SK-N-SH treated with all-trans-retinoic acid at 6 μM for 48 hours (cell line): ENCODE data around the gene VOPP1.
"Not testable (repeated sequence)": the region's sequence is repeated elsewhere in the genome, so short reads cannot be mapped to it uniquely, and the experiment has no call there.

Experiments used
- ATAC-seq: fragments of 200-7000 bp; cut with Tn5 transposase; 3 replicates; pipeline ENCODE4 v1.9.1; 2020; ENCODE audit warnings: mild to moderate bottlenecking, moderate library complexity
- ARNTL ChIP-seq: fragments of 450-650 bp; formaldehyde crosslinking; IDR thresholded peaks from 2 replicates; pipeline ENCODE4 v1.5.0; 2020; ENCODE audit warnings: low read depth, mild to moderate bottlenecking, moderate library complexity, borderline replicate concordance
- BACH2 ChIP-seq: fragments of 250-450 bp; sonication (Bioruptor Pico); IDR thresholded peaks from 2 replicates; pipeline ENCODE4 v1.9.0; 2021; ENCODE audit warnings: mild to moderate bottlenecking, borderline replicate concordance
- CSDC2 ChIP-seq: fragments of 250-450 bp; sonication (Bioruptor Pico); IDR thresholded peaks from 2 replicates; pipeline ENCODE4 v1.5.0; 2020; ENCODE audit warnings: mild to moderate bottlenecking, moderate library complexity
- ISL1 ChIP-seq: fragments of 250-450 bp; sonication (Bioruptor Pico); IDR thresholded peaks from 2 replicates; pipeline ENCODE4 v2.1.2; 2022; ENCODE audit warnings: mild to moderate bottlenecking, moderate library complexity
- OSR1 ChIP-seq: fragments of 250-450 bp; sonication (Bioruptor Pico); IDR thresholded peaks from 2 replicates; pipeline ENCODE4 v1.8.0; 2022; ENCODE audit warnings: moderate library complexity, mild to moderate bottlenecking, inconsistent platforms
- PPARA ChIP-seq: fragments of 250-450 bp; sonication (Bioruptor Pico); IDR thresholded peaks from 2 replicates; pipeline ENCODE4 v1.5.0; 2020; ENCODE audit warnings: mild to moderate bottlenecking, borderline replicate concordance
- RARB ChIP-seq: fragments of 250-450 bp; sonication (Bioruptor Pico); IDR thresholded peaks from 2 replicates; pipeline ENCODE4 v1.8.0; 2021; ENCODE audit warnings: mild to moderate bottlenecking, moderate library complexity
- SNAI2 ChIP-seq: fragments of 250-450 bp; sonication (Bioruptor Pico); IDR thresholded peaks from 2 replicates; pipeline ENCODE4 v1.5.0; 2020; ENCODE audit warnings: mild to moderate bottlenecking, moderate library complexity
- TCF4 ChIP-seq: fragments of 250-450 bp; sonication (Bioruptor Pico); IDR thresholded peaks from 2 replicates; pipeline ENCODE4 v1.8.0; 2021; ENCODE audit warnings: mild to moderate bottlenecking, moderate library complexity, borderline replicate concordance
- TOX ChIP-seq: fragments of 250-450 bp; sonication (Bioruptor Pico); IDR thresholded peaks from 2 replicates; pipeline ENCODE4 v1.8.0; 2021; ENCODE audit warnings: mild to moderate bottlenecking, moderate library complexity, borderline replicate concordance
- ZC3H10 ChIP-seq: fragments of 250-450 bp; sonication (Bioruptor Pico); IDR thresholded peaks from 2 replicates; pipeline ENCODE4 v1.5.1; 2021; ENCODE audit warnings: mild to moderate bottlenecking, moderate library complexity
- ZFP3 ChIP-seq: fragments of 250-450 bp; sonication (Bioruptor Pico); IDR thresholded peaks from 2 replicates; pipeline ENCODE4 v1.5.0; 2020; ENCODE audit warnings: mild to moderate bottlenecking, moderate library complexity
- ZFP30 ChIP-seq: fragments of 450-650 bp; formaldehyde crosslinking; IDR thresholded peaks from 2 replicates; pipeline ENCODE4 v1.5.0; 2022; ENCODE audit warnings: mild to moderate bottlenecking, moderate library complexity
- ZNF565 ChIP-seq: fragments of 450-650 bp; formaldehyde crosslinking; conservative IDR thresholded peaks from 2 replicates; pipeline ENCODE4 v1.5.0; 2020; ENCODE audit warnings: low read depth, mild to moderate bottlenecking, moderate library complexity
- ZNF70 ChIP-seq: fragments of 450-650 bp; formaldehyde crosslinking; IDR thresholded peaks from 2 replicates; pipeline ENCODE4 v1.5.0; 2020; ENCODE audit warnings: mild to moderate bottlenecking, moderate library complexity
- ZNF8 ChIP-seq: fragments of 450-650 bp; formaldehyde crosslinking; IDR thresholded peaks from 2 replicates; pipeline ENCODE4 v1.5.0; 2020; ENCODE audit warnings: mild to moderate bottlenecking, moderate library complexity
- TF ChIP-seq, protein P1 (sequence below): fragments of 250-450 bp; sonication (Bioruptor Pico); IDR thresholded peaks from 2 replicates; pipeline ENCODE4 v1.5.1; 2020; ENCODE audit warnings: low read depth, mild to moderate bottlenecking, moderate library complexity
- TF ChIP-seq, protein P2 (sequence below): fragments of 250-450 bp; sonication (Bioruptor Pico); IDR thresholded peaks from 2 replicates; pipeline ENCODE4 v1.8.0; 2020; ENCODE audit warnings: mild to moderate bottlenecking, moderate library complexity, borderline replicate concordance
- TF ChIP-seq, protein P3 (sequence below): fragments of 250-450 bp; sonication (Bioruptor Pico); IDR thresholded peaks from 2 replicates; pipeline ENCODE4 v1.8.0; 2021; ENCODE audit warnings: low read depth, mild to moderate bottlenecking, moderate library complexity, borderline replicate concordance
- TF ChIP-seq, protein P4 (sequence below): fragments of 250-450 bp; sonication (Bioruptor Pico); IDR thresholded peaks from 2 replicates; pipeline ENCODE4 v1.5.1; 2021; ENCODE audit warnings: mild to moderate bottlenecking, moderate library complexity

VOPP1 gene

DNA sequence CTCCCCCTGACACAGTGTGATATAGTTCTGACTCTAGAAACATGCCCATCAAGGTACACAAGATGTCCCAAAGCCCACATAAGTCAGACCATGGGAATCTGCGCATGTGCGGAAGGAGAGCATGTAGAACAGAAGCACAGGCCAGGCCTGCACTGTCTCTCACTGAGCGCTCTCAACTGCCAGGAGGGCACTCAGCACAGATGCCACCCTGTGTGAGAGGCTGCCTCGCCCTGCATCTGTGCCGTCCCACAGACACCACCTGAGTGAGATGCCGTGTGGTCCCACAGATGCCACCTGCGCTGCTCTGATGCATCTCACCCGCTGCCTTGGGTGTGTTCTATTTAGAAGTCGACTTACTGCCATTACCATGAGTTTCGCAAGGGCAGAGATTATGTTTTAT is 98.4 kb downstream of the VOPP1 start:
- ATAC-seq = no peak
- TF ChIP-seq ZFP30 (CRISPR knock-in tag) = no peak
- TF ChIP-seq ZNF8 (CRISPR knock-in tag) = no peak
- no peak for TF ChIP-seq ISL1
- TF ChIP-seq ZNF565 (CRISPR knock-in tag) = no peak
- TF ChIP-seq ZC3H10 (CRISPR knock-in tag) = no peak
- no peak for TF ChIP-seq CSDC2 (CRISPR knock-in tag)
- TF ChIP-seq, protein P1, sequence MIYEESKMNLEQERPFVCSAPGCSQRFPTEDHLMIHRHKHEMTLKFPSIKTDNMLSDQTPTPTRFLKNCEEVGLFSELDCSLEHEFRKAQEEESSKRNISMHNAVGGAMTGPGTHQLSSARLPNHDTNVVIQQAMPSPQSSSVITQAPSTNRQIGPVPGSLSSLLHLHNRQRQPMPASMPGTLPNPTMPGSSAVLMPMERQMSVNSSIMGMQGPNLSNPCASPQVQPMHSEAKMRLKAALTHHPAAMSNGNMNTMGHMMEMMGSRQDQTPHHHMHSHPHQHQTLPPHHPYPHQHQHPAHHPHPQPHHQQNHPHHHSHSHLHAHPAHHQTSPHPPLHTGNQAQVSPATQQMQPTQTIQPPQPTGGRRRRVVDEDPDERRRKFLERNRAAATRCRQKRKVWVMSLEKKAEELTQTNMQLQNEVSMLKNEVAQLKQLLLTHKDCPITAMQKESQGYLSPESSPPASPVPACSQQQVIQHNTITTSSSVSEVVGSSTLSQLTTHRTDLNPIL (CRISPR knock-in tag) = no peak
- TF ChIP-seq RARB (CRISPR knock-in tag) = no peak

DNA sequence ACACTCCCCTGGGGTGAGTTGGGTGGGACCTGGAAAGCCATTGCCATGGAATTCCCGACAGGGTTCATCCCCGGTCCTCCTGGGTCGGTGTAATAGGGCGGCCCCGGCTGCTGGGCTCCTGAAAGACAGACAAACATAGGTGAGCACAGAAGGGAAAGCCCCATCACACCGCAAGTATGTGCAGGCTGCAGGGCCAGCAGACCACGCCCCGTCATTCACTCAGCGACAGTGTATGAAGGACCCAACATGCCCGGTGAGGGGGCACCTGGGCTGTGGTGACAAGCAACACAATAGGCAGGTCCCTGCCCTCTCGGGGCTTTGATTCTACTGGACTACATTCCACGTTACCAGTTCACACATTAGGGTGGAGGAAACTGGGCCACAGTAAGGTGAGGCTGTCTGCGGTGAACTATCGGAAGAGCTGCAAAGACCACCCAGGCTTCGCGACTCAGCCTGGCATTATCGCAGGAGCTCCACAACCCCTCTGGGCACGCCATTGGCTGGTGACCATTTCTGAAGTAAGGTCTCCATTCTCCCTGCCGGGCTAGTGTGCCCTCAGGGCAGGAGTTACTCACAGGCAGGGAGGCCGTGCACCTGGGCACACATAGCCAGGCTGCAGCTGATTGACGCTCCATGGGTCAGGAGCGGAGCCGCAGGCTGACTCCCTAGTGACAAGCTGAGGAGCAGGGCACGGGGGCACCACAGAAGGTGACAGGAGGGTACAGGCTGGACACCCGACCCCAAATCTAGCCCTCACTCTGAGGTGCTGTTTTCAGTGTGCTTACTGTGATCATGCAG is 99.2 kb downstream of the VOPP1 start:
- TF ChIP-seq TOX (CRISPR knock-in tag) = no peak
- TF ChIP-seq, protein P2, sequence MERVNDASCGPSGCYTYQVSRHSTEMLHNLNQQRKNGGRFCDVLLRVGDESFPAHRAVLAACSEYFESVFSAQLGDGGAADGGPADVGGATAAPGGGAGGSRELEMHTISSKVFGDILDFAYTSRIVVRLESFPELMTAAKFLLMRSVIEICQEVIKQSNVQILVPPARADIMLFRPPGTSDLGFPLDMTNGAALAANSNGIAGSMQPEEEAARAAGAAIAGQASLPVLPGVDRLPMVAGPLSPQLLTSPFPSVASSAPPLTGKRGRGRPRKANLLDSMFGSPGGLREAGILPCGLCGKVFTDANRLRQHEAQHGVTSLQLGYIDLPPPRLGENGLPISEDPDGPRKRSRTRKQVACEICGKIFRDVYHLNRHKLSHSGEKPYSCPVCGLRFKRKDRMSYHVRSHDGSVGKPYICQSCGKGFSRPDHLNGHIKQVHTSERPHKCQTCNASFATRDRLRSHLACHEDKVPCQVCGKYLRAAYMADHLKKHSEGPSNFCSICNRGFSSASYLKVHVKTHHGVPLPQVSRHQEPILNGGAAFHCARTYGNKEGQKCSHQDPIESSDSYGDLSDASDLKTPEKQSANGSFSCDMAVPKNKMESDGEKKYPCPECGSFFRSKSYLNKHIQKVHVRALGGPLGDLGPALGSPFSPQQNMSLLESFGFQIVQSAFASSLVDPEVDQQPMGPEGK = no peak
- no peak for TF ChIP-seq ZFP30 (CRISPR knock-in tag)
- no peak for TF ChIP-seq TCF4
- no peak for TF ChIP-seq BACH2 (CRISPR knock-in tag)
- no peak for TF ChIP-seq OSR1
- TF ChIP-seq ARNTL (CRISPR knock-in tag) = no peak
- TF ChIP-seq ISL1 = no peak
- TF ChIP-seq ZFP3 (CRISPR knock-in tag) = no peak
- no peak for TF ChIP-seq CSDC2 (CRISPR knock-in tag)
- no peak for TF ChIP-seq ZNF565 (CRISPR knock-in tag)
- TF ChIP-seq, protein P3, sequence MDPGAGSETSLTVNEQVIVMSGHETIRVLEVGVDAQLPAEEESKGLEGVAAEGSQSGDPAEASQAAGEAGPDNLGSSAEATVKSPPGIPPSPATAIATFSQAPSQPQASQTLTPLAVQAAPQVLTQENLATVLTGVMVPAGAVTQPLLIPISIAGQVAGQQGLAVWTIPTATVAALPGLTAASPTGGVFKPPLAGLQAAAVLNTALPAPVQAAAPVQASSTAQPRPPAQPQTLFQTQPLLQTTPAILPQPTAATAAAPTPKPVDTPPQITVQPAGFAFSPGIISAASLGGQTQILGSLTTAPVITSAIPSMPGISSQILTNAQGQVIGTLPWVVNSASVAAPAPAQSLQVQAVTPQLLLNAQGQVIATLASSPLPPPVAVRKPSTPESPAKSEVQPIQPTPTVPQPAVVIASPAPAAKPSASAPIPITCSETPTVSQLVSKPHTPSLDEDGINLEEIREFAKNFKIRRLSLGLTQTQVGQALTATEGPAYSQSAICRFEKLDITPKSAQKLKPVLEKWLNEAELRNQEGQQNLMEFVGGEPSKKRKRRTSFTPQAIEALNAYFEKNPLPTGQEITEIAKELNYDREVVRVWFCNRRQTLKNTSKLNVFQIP = no peak
- no peak for ATAC-seq

DNA sequence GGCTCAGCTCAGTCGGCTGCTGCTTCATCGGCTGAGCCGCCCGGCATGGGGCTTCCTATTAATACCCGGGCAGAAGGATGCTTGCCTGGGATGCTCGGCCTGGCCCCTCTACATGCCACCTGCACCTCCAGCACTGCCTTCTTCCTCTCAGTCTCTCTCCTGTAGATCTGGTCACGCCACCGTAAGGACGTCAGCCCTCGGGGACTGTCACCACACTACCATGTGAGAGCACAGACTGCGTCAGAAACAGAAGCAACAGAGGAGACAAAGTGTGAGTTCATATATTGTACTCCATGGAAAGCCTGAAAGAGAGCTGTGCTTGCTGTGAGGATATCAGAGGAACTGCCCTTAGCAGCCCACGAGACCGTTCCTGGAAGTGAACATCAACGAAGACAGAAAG is 99.9 kb downstream of the VOPP1 start:
- ATAC-seq = not testable (repeated sequence)

DNA sequence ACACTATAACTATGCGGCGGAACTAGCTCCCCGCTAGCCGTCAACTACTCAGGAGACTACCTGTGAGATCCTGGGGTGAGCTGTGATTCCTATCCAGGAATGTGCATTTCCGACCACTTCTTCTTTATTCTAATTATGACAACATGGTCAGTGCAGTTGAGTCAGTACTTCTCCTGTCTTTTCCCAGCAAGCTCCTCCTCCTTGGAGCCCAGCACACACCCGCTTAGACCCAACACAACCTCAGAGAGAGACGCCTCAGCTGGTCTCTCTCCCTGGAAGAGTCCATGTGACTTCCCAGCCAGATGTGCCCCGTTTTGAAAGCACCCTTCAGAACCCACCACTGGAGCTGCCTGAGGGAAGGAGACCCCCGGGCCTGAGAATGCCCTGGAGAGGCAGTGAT is 100.7 kb downstream of the VOPP1 start:
- ATAC-seq = not testable (repeated sequence)

DNA sequence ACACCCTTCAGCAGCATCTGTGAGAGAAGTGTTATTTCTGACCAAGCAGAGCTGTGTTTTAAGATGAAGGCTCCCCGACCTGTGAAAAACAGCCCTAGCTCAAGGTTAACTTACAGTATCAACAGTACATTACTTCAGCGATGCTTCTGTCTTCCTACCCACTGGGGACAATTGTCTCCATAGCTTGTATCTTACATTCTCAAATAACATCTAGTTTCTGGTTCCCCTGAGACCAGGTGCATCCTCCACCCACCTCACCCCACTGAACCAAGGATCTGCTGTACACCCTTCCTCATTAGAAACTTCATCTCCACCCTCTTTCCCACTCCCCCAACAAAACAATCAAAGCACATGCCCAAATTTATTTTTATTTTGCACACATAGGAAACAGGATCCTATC is 102.0 kb downstream of the VOPP1 start:
- TF ChIP-seq TOX (CRISPR knock-in tag) (no peak), TCF4 (no peak), CSDC2 (CRISPR knock-in tag) (no peak), SNAI2 (CRISPR knock-in tag) (no peak)
- TF ChIP-seq, protein P4, sequence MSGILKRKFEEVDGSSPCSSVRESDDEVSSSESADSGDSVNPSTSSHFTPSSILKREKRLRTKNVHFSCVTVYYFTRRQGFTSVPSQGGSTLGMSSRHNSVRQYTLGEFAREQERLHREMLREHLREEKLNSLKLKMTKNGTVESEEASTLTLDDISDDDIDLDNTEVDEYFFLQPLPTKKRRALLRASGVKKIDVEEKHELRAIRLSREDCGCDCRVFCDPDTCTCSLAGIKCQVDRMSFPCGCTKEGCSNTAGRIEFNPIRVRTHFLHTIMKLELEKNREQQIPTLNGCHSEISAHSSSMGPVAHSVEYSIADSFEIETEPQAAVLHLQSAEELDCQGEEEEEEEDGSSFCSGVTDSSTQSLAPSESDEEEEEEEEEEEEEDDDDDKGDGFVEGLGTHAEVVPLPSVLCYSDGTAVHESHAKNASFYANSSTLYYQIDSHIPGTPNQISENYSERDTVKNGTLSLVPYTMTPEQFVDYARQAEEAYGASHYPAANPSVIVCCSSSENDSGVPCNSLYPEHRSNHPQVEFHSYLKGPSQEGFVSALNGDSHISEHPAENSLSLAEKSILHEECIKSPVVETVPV = no peak
- TF ChIP-seq, all 23 proteins: peak for 0
- ATAC-seq = no peak

DNA sequence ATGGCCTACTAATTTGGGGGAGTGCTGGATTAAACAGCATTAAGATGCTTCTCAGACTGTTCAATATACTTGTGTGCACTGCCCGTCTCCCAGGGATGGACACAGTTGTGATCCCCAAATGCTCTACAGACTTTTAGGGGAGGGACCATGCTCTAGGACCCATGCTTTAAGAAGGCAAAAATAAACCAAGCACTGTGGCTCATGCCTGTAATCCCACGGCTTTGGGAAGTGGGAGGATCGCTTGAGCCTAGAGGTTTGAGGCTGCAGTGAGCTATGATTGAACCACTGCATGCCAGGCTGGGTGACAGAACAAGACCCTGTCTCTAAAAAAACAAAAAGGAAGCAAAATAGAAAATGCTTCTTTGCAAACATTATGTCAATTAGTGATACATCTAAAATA is 102.6 kb downstream of the VOPP1 start:
- no peak for ATAC-seq
- no peak for TF ChIP-seq ZNF70
- TF ChIP-seq ARNTL (CRISPR knock-in tag) = no peak
- no peak for TF ChIP-seq OSR1
- TF ChIP-seq, protein P3 = no peak
- TF ChIP-seq BACH2 (CRISPR knock-in tag) = no peak
- no peak for TF ChIP-seq PPARA (CRISPR knock-in tag)
- no peak for TF ChIP-seq ZNF565 (CRISPR knock-in tag)
- no peak for TF ChIP-seq SNAI2 (CRISPR knock-in tag)
- TF ChIP-seq ZFP30 (CRISPR knock-in tag) = no peak
- TF ChIP-seq ZC3H10 (CRISPR knock-in tag) = no peak
- TF ChIP-seq, protein P1 (CRISPR knock-in tag) = no peak
